ENCODE data around the gene TBC1D1.
"Not testable (repeated sequence)": the region's sequence is repeated elsewhere in the genome, so short reads cannot be mapped to it uniquely, and the experiment has no call there.

Gene TBC1D1

GRCh38 chr4:37971202-37971601, 80.3 kb downstream of the TBC1D1 start:
- no peak for TF ChIP-seq Cebpa-rat (IDR thresholded peaks at IDR 0.05)
- Histone ChIP-seq H3K27me3 (no peaks in the 10 kb centered on the region), H3K9ac (no peak overlapping the region), H3K27ac (no peak overlapping the region), H3K36me3 (peaks cover 0 to 22% (median 11%) of the 10 kb centered on the region in 11 experiments; a peak in 9 of 22 replicates), H3K4me3 (no peak overlapping the region), H3K4me2 (no peak overlapping the region), H3K4me1 (peaks cover 2 to 21% (median 11%) of the 10 kb centered on the region in 10 experiments; a peak in 18 of 20 replicates), H3K9me3 (replicated peaks in 1 of 11) (peaks cover 0 to 29% (median 25%) of the 10 kb centered on the region in 11 experiments; a peak in 17 of 22 replicates), H4K20me1 (no peaks in the 10 kb centered on the region)

GRCh38 chr4:37973441-37973840, 82.6 kb downstream of the TBC1D1 start:
- no peaks in the 10 kb centered on the region for H3K27me3 ChIP-seq
- peaks cover 0 to 5% (median 0%) of the 10 kb centered on the region in 11 experiments; a peak in 3 of 22 replicates for H4K20me1 ChIP-seq
- H3K4me2 ChIP-seq: no peak overlapping the region
- no peak for TF ChIP-seq Cebpa-rat (IDR thresholded peaks at IDR 0.05)
- peaks cover 0 to 29% (median 25%) of the 10 kb centered on the region in 11 experiments; a peak in 17 of 22 replicates for H3K9me3 ChIP-seq (replicated peaks in 1 of 11)
- no peak overlapping the region for H3K27ac ChIP-seq
- H3K4me3 ChIP-seq: no peak overlapping the region
- peaks cover 0 to 21% (median 11%) of the 10 kb centered on the region in 11 experiments; a peak in 9 of 22 replicates for H3K36me3 ChIP-seq
- H3K4me1 ChIP-seq: peaks cover 13 to 20% (median 15%) of the 10 kb centered on the region in 10 experiments
- H3K9ac ChIP-seq: no peak overlapping the region

GRCh38 chr4:37975321-37975822, 84.5 kb downstream of the TBC1D1 start:
- not testable (repeated sequence) for H3K27ac ChIP-seq, H3K36me3 ChIP-seq, H3K9ac ChIP-seq, H3K27me3 ChIP-seq, H3K4me2 ChIP-seq, H3K4me3 ChIP-seq
- Histone ChIP-seq H3K9me3 (replicated peaks in 1 of 11) (peaks cover 0 to 12% (median 9%) of the 10 kb centered on the region in 11 experiments; a peak in 16 of 22 replicates), H4K20me1 (peaks cover 5 to 24% (median 18%) of the 10 kb centered on the region in 11 experiments; a peak in 18 of 22 replicates), H3K4me1 (peaks cover 25 to 36% (median 34%) of the 10 kb centered on the region in 10 experiments)

GRCh38 chr4:37976507-37976906, 85.6 kb downstream of the TBC1D1 start:
- Histone ChIP-seq H3K27me3 (no peaks in the 10 kb centered on the region), H4K20me1 (peaks cover 9 to 36% (median 28%) of the 10 kb centered on the region in 11 experiments; a peak in 18 of 22 replicates), H3K4me2 (peak overlapping the region; percentile 71 to 91 (median 82)), H3K9ac (peak overlapping the region; percentile 65 to 99 (median 97); a peak in 21 of 22 replicates), H3K4me3 (peak overlapping the region; percentile 78 to 99 (median 95)), H3K27ac (peak overlapping the region in 10 of 11 experiments; percentile 50 to 99 (median 96); a peak in 20 of 22 replicates), H3K9me3 (replicated peaks in 1 of 11) (0 out of 22 replicates have a peak, but pooled peaks cover 0 to under 1% (median 0%) of the 10 kb centered on the region in 11 experiments), H3K36me3 (peaks cover 0 to 3% (median 0%) of the 10 kb centered on the region in 11 experiments; a peak in 1 of 22 replicates), H3K4me1 (peaks cover 22 to 41% (median 36%) of the 10 kb centered on the region in 10 experiments)
- no peak for TF ChIP-seq Cebpa-rat (IDR thresholded peaks at IDR 0.05)

- H3K27me3 ChIP-seq: no peaks in the 10 kb centered on the region
- H3K9ac ChIP-seq: peak overlapping the region; percentile 93 to 99 (median 97)
- H3K4me2 ChIP-seq: peak overlapping the region; percentile 85 to 98 (median 91)
- peaks cover 27 to 46% (median 40%) of the 10 kb centered on the region in 10 experiments for H3K4me1 ChIP-seq
- peaks cover 0 to 7% (median 0%) of the 10 kb centered on the region in 11 experiments; a peak in 1 of 22 replicates for H3K36me3 ChIP-seq
- peak overlapping the region; percentile 78 to 99 (median 95) for H3K4me3 ChIP-seq
- peaks cover 15 to 41% (median 33%) of the 10 kb centered on the region in 11 experiments; a peak in 19 of 22 replicates for H4K20me1 ChIP-seq
- TF ChIP-seq Cebpa-rat (IDR thresholded peaks at IDR 0.05): no peak
- H3K9me3 ChIP-seq (replicated peaks in 1 of 11): no peaks in the 10 kb centered on the region
- H3K27ac ChIP-seq: peak overlapping the region; percentile 91 to 99 (median 97)
These were observed 86.1 kb downstream of the TBC1D1 start for GRCh38 chr4:37976991-37977470.

GRCh38 chr4:37977471-37978247, 86.8 kb downstream of the TBC1D1 start:
- H3K9me3 ChIP-seq (replicated peaks in 1 of 11): no peaks in the 10 kb centered on the region
- H3K4me2 ChIP-seq: peak overlapping the region; percentile 85 to 98 (median 91)
- H3K4me3 ChIP-seq: peak overlapping the region; percentile 78 to 99 (median 95)
- no peak for TF ChIP-seq Cebpa-rat (IDR thresholded peaks at IDR 0.05)
- H3K27ac ChIP-seq: peak overlapping the region; percentile 91 to 99 (median 97)
- H3K27me3 ChIP-seq: no peaks in the 10 kb centered on the region
- peak overlapping the region; percentile 93 to 99 (median 97) for H3K9ac ChIP-seq
- peaks cover 0 to 13% (median 3%) of the 10 kb centered on the region in 11 experiments; a peak in 4 of 22 replicates for H3K36me3 ChIP-seq
- H3K4me1 ChIP-seq: peaks cover 34 to 52% (median 41%) of the 10 kb centered on the region in 10 experiments
- peaks cover 18 to 47% (median 39%) of the 10 kb centered on the region in 11 experiments; a peak in 19 of 22 replicates for H4K20me1 ChIP-seq

- Histone ChIP-seq H3K9ac (peak overlapping the region; percentile 93 to 99 (median 97)), H3K36me3 (peaks cover 0 to 17% (median 4%) of the 10 kb centered on the region in 11 experiments; a peak in 7 of 22 replicates), H4K20me1 (peaks cover 18 to 54% (median 47%) of the 10 kb centered on the region in 11 experiments; a peak in 19 of 22 replicates), H3K4me3 (peak overlapping the region; percentile 78 to 99 (median 95)), H3K4me1 (peaks cover 34 to 59% (median 43%) of the 10 kb centered on the region in 10 experiments), H3K9me3 (replicated peaks in 1 of 11) (no peaks in the 10 kb centered on the region), H3K27me3 (no peaks in the 10 kb centered on the region), H3K27ac (peak overlapping the region in 10 of 11 experiments; percentile 91 to 99 (median 98); a peak in 19 of 22 replicates), H3K4me2 (peak overlapping the region; percentile 85 to 98 (median 91))
- no peak for TF ChIP-seq Cebpa-rat (IDR thresholded peaks at IDR 0.05)
These were observed 87.5 kb downstream of the TBC1D1 start for GRCh38 chr4:37978248-37978924.

- TF ChIP-seq Cebpa-rat (IDR thresholded peaks at IDR 0.05): no peak
- Histone ChIP-seq H3K36me3 (peaks cover 0 to 22% (median 5%) of the 10 kb centered on the region in 11 experiments; a peak in 8 of 22 replicates), H3K4me3 (no peak overlapping the region), H3K9ac (no peak overlapping the region), H3K4me1 (peaks cover 34 to 67% (median 46%) of the 10 kb centered on the region in 10 experiments), H4K20me1 (peaks cover 27 to 58% (median 50%) of the 10 kb centered on the region in 11 experiments; a peak in 19 of 22 replicates), H3K27me3 (no peaks in the 10 kb centered on the region), H3K27ac (no peak overlapping the region), H3K9me3 (replicated peaks in 1 of 11) (no peaks in the 10 kb centered on the region), H3K4me2 (peak overlapping the region in 8 of 11 experiments; percentile 85 to 98 (median 90); a peak in 11 of 22 replicates)
These were observed 89.4 kb downstream of the TBC1D1 start for GRCh38 chr4:37980246-37980645.
